ENCODE measurements around the gene PDCL2.

DNA sequence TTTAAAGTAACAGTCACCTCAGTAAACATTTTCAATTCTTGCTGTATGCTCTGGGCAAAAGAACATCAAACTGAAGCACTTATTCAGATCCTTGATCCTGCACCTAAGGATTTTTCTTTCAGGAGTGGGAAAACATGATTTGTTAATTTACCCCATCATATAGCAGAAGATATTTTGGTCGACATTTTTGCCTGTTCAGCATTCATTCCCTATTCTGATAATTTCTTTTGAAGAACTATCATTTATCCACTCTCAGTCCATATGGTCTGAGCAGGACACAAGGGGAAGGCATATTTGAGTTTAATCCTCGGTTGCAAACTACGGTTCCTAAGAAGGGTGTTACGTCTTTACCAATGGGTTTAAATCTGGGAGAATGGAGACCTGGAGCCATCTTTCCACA is 44.1 kb downstream of the PDCL2 start:
- TF ChIP-seq, protein P1, sequence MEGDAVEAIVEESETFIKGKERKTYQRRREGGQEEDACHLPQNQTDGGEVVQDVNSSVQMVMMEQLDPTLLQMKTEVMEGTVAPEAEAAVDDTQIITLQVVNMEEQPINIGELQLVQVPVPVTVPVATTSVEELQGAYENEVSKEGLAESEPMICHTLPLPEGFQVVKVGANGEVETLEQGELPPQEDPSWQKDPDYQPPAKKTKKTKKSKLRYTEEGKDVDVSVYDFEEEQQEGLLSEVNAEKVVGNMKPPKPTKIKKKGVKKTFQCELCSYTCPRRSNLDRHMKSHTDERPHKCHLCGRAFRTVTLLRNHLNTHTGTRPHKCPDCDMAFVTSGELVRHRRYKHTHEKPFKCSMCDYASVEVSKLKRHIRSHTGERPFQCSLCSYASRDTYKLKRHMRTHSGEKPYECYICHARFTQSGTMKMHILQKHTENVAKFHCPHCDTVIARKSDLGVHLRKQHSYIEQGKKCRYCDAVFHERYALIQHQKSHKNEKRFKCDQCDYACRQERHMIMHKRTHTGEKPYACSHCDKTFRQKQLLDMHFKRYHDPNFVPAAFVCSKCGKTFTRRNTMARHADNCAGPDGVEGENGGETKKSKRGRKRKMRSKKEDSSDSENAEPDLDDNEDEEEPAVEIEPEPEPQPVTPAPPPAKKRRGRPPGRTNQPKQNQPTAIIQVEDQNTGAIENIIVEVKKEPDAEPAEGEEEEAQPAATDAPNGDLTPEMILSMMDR (IDR thresholded peaks at IDR 0.05 in 8 of 11, conservative IDR thresholded peaks at IDR 0.05 in 3 of 11): no peak
- TF ChIP-seq POLR2AphosphoS5 (IDR thresholded peaks at IDR 0.05) (no peak), POLR2A (IDR thresholded peaks at IDR 0.05) (no peak)

All from spleen (tissue), 7 donors.